ENCODE results near the gene PCBP2.

PCBP2 gene

GRCh38 chr12:53506881-53507602, 55.1 kb downstream of the PCBP2 start, which contains the start of gene NPFF:
NPFF (minus strand) TSS chr12:53507484; CDS start chr12:53507474, 10 bp downstream.
- TF ChIP-seq CTCF (IDR thresholded peaks at IDR 0.05; ENCODE audit: low read depth, low read length), result no peak

DNA sequence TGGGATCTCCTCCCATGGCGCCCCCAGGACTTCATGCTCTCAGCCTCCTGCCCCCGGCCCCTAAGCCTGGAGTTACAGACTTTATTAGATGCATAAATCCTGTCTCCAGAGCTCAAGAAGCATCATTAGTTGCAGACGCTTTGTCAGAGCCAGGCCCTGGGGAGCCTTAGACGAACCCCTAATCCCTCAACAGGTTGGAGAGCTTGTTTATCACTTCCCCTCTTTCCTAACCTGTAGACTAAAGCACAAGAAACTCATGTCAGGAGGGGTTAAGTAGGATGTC, 55.6 kb downstream of the PCBP2 start:
- no peak for DNase-seq (ENCODE audit: low read depth in 2 of 2)
- no peak overlapping the region for H3K4me3 ChIP-seq (replicated peaks in 1 of 2; ENCODE audit: low read depth in 2 of 2, low read length in 2 of 2)
- TF ChIP-seq CTCF (IDR thresholded peaks at IDR 0.05; ENCODE audit: low read depth, low read length), result no peak

More at GRCh38 chr12:53506881-53507602, 55.1 kb downstream of the PCBP2 start, which contains the start of gene NPFF:
- H3K4me3 ChIP-seq (replicated peaks in 1 of 2; ENCODE audit: low read depth in 2 of 2, low read length in 2 of 2), result no peak within 1 kb of the TSS
- no peak for DNase-seq (ENCODE audit: low read depth in 2 of 2)

- no peak overlapping the region for H3K4me3 ChIP-seq (replicated peaks in 1 of 2; ENCODE audit: low read depth in 2 of 2, low read length in 2 of 2)
- TF ChIP-seq CTCF (IDR thresholded peaks at IDR 0.05; ENCODE audit: low read depth, low read length), result peak; percentile 91
- DNase-seq (ENCODE audit: low read depth in 2 of 2), result peak; percentile 80 to 84
These were observed 56.8 kb downstream of the PCBP2 start for GRCh38 chr12:53508534-53509170.

DNA sequence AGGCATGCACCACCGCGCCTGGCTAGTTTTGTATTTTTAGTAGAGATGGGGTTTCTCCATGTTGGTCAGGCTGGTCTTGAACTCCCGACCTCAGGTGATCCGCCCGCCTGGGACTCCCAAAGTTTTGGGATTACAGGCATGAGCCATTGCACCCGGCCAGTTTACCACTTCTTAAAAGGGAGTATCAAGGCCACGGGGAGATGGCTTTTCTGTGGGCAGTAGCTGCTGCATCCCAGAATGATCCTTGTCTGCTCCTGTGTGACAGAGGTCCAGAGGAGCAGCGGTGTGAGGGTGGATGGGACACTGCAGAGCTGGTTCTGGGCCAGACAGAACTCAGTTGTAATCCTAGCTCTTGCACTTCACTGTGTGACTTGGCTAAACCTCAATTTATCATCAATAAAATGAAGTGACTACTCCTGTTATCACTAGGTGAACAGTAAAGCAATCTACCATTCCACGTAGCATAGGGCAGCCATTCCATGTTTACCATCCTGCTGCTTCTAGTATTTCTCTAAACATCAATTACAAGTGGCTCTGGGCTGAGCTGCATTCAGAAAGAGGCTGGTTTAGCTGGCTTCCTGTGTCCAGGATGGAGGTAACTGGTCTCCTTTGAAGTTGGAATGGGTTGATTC, 58.4 kb downstream of the PCBP2 start:
- DNase-seq (ENCODE audit: low read depth in 2 of 2), result no peak
- no peak for TF ChIP-seq CTCF (IDR thresholded peaks at IDR 0.05; ENCODE audit: low read depth, low read length)
- no peak overlapping the region for H3K4me3 ChIP-seq (replicated peaks in 1 of 2; ENCODE audit: low read depth in 2 of 2, low read length in 2 of 2)

DNA sequence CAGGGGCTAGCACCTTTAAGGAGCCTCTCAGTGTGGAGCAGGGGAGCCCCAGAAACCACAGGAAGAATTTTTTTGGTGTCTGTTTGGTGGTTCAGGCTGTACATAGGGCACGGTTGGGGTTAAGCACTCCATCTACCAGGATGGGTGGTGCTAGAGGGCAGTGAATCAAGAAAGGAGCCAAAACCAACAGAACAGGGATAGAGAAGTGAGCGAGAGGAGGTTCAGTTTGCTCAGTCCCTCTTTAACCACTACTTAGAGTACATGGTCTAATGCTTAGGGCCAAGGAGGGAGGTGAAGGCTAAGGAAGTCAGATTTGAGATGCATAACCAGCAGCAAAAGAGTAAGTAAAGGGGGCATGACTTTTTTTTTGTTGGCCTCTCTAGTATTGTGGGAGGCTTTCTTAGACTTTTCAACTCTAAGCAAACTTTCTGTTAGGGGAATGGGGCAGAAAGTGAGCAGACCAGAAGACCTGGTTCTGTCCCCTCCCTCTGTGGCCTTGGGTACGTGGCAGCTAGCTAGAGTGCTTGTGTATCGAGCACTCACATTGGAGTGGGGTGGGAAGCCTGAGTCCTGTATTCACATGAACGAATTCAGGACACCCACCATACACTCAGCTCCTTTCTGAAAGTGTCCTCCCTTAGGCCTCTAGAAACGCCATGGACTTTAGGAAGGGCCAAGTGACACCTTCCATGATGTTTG, 62.0 kb downstream of the PCBP2 start:
- TF ChIP-seq CTCF (IDR thresholded peaks at IDR 0.05; ENCODE audit: low read depth, low read length), result no peak

GRCh38 chr12:53514628-53515290, 62.9 kb downstream of the PCBP2 start:
- no peak overlapping the region for H3K4me3 ChIP-seq (replicated peaks in 1 of 2; ENCODE audit: low read depth in 2 of 2, low read length in 2 of 2)
- DNase-seq (ENCODE audit: low read depth in 2 of 2), result no peak
- no peak for TF ChIP-seq CTCF (IDR thresholded peaks at IDR 0.05; ENCODE audit: low read depth, low read length)

More for the DNA sequence above, 62.0 kb downstream of the PCBP2 start:
- no peak overlapping the region for H3K4me3 ChIP-seq (replicated peaks in 1 of 2; ENCODE audit: low read depth in 2 of 2, low read length in 2 of 2)
- no peak for DNase-seq (ENCODE audit: low read depth in 2 of 2)

All from cardiac fibroblast (primary cell).